ENCODE results near the gene EML6. TPM values are rescaled to one million over a fixed set of nuclear protein-coding genes. Genes with fewer than 3 reads are reported as not detected.

EML6 gene
- total RNA-seq, 2 experiments from 2014 or later = 0.78 to 1.3 TPM

DNA sequence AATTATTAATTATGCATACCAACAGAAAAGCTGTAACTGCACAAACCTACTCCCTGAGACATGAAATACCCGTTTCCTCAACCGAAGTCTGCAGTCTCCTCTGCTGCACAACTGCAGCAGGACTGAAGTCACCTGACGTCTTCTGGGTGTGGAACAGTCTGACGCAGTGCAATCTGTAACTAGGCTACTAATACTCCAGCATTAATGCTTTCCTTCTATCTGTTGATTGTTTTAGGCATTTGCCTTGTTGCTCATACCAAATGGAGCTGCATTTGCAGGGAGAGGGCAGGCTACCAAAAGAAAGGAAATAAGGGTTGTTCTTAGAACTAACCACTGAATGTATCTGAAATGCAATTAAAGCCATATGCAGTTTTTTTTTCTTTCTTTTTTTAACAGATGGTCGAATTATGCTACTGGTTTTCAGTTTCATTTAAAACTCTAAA lies 286.7 kb downstream of the EML6 start:
- no peaks in the 10 kb centered on the region for H3K27me3 Mint-ChIP-seq (ENCODE audit: low read depth)
- ChIA-PET POLR2A (no interaction called here), CTCF (interaction anchor here (0.7 to 6.8 kb wide), 6 partner anchors 39 to 167 kb away, joined by 3 to 43 read pairs (median 6); partner anchors contain the start of gene RTN4)
- ATAC-seq (peak; percentile 98), DNase-seq (peak; percentile 66)
- peak overlapping the region; percentile 90 for H3K27ac Mint-ChIP-seq
- H3K36me3 Mint-ChIP-seq (ENCODE audit: low read depth) = peaks cover 3% of the 10 kb centered on the region
- H3K4me3 Mint-ChIP-seq = peak overlapping the region; percentile 84
- H3K9me3 Mint-ChIP-seq (ENCODE audit: insufficient read depth) = no peaks in the 10 kb centered on the region
- peaks cover 56% of the 10 kb centered on the region for H3K4me1 Mint-ChIP-seq (ENCODE audit: low read depth)

DNA sequence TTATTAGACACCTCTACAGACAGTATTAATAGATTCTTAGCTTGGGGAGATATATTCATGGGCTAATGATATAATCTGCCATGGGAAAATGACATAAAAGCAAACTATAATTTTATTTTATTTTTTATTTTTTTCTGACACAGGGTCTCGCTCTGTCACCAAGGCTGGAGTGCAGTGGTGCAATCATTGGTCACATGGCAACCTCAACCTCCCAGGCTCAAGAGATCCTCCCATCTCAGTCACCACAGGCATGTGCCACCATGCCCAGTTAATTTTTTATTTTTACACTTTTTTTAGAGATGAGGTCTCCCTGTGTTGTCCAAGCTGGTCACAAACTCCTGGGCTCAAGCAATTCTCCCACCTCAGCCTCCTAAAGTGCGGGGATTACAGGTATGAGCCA lies 287.5 kb downstream of the EML6 start:
- H3K36me3 Mint-ChIP-seq (ENCODE audit: low read depth) = peaks cover 5% of the 10 kb centered on the region
- H3K27ac Mint-ChIP-seq = no peak overlapping the region
- DNase-seq (no peak), ATAC-seq (no peak)
- POLR2A ChIA-PET = interaction anchor here (1.1 kb wide), 1 partner anchor 37 kb away, joined by 3 read pairs; no protein-coding TSS in a partner anchor
- CTCF ChIA-PET = interaction anchor here (0.7 to 6.8 kb wide), 6 partner anchors 38 to 172 kb away, joined by 3 to 43 read pairs (median 6); partner anchors contain the start of gene RTN4
- no peaks in the 10 kb centered on the region for H3K27me3 Mint-ChIP-seq (ENCODE audit: low read depth)
- H3K4me3 Mint-ChIP-seq = no peak overlapping the region
- peaks cover 55% of the 10 kb centered on the region for H3K4me1 Mint-ChIP-seq (ENCODE audit: low read depth)
- H3K9me3 Mint-ChIP-seq (ENCODE audit: insufficient read depth) = no peaks in the 10 kb centered on the region

DNA sequence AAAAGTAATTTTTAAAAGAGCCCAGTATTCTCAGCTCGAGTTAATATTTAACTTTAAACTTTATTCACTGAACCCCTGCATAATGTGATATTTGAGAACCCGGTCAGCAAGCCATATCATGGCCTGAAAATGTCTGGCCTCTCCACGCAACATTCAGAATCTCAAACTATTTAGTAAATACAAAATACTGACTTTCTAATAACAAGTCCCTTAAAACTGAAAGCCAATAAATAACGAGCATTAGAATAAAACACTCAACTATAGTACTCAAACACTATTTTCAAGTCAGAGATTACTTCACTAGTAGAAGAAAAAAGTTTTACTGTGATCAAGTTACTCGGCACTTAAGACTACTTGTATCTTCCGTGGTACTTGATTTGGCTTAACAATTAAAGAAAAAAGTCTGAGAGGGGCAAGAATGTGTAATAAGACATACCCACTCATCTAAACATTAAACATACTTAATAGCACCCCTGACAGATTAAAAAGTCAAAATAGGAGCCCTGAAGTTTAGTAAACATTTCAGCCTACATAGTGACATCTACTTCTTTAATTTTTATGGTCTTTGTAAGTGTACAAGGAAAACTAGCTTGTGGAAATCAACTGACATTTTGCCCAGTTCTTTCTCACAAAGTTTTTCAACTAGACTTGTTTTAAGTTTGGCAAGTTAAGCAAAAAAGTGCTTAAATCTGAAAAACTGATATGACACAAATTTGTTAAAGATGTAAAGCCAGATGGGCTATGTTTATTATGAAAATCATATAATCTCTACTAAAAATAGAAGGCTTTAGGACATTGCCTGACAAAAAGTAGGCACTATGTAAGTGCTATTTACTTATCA lies 288.6 kb downstream of the EML6 start:
- DNase-seq (no peak), ATAC-seq (no peak)
- Mint-ChIP-seq H3K27ac (no peak overlapping the region), H3K36me3 (ENCODE audit: low read depth) (peaks cover 5% of the 10 kb centered on the region), H3K27me3 (ENCODE audit: low read depth) (no peaks in the 10 kb centered on the region), H3K4me3 (no peak overlapping the region), H3K4me1 (ENCODE audit: low read depth) (peaks cover 43% of the 10 kb centered on the region), H3K9me3 (ENCODE audit: insufficient read depth) (no peaks in the 10 kb centered on the region)
- ChIA-PET POLR2A (no interaction called here), CTCF (interaction anchor here (0.5 to 6.8 kb wide), 10 partner anchors 10 to 251 kb away, joined by 3 to 43 read pairs (median 5); partner anchors contain the start of gene RTN4)

DNA sequence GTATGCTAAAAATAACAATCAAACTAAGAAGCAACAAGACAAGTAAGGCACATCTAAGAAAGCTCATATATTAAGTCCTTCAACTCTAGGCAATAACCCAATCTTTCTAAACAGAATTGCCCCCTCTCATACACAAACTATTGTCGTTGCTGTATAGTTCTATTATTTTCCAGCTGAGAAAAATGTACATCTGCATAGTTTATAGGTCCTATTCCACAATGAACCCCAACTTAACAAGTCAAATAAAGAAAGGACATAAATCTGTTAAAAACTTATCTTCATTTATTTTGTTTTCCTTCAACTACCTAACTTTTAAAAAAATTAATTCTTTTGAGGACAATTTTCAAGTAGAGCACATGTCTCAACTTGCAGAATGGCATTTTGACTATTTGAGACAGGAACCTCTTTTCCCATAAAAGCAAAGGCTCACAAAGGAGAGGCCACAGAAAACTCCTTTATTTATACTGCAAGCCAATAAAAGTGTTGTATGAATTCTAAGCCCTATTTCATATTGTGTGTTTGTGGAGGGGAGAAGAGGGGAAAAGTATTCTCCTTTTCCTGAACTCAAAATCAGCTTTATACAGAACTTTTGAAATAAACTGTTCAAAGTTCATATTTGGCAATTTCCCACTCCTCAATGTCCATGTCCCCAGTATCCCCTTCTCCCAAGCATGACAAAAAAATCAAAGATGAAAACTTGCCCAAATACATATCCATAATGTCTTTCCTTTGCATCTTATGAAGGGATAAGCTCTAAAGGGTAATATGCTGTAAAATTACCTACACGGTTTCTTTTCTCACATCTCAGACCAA lies 289.4 kb downstream of the EML6 start:
- peaks cover 4% of the 10 kb centered on the region for H3K36me3 Mint-ChIP-seq (ENCODE audit: low read depth)
- peaks cover 35% of the 10 kb centered on the region for H3K4me1 Mint-ChIP-seq (ENCODE audit: low read depth)
- ChIA-PET CTCF (interaction anchor here (0.6 to 6.8 kb wide), 15 partner anchors 9 to 346 kb away, joined by 3 to 43 read pairs (median 6); partner anchors contain the start of gene RTN4), POLR2A (interaction anchor here (1.5 kb wide), 1 partner anchor 37 kb away, joined by 4 read pairs; the partner anchor contains the start of gene RTN4)
- DNase-seq (no peak), ATAC-seq (no peak)
- no peaks in the 10 kb centered on the region for H3K27me3 Mint-ChIP-seq (ENCODE audit: low read depth)
- no peak overlapping the region for H3K4me3 Mint-ChIP-seq
- no peaks in the 10 kb centered on the region for H3K9me3 Mint-ChIP-seq (ENCODE audit: insufficient read depth)
- no peak overlapping the region for H3K27ac Mint-ChIP-seq

DNA sequence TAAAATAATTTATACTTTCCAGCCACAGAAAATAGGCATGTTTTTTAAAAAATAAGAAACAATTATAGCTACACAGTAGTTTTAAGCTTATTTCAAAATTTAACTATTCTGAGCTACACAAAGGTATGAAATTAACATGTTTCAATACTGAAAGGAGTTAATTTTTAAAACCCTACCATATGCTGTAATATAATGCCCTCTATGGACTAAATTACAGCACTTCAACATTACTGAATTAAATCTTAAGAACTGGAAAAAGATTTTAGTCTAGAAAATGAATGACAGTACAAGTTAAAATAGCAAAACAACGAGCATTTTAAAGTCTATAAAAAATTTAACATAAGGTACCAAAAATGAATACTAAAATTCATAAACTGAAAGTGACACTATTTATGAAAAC lies 290.5 kb downstream of the EML6 start:
- Mint-ChIP-seq H3K27me3 (ENCODE audit: low read depth) (no peaks in the 10 kb centered on the region), H3K36me3 (ENCODE audit: low read depth) (peaks cover 5% of the 10 kb centered on the region), H3K4me3 (no peak overlapping the region), H3K27ac (no peak overlapping the region), H3K4me1 (ENCODE audit: low read depth) (peaks cover 35% of the 10 kb centered on the region), H3K9me3 (ENCODE audit: insufficient read depth) (no peaks in the 10 kb centered on the region)
- DNase-seq (no peak), ATAC-seq (no peak)
- ChIA-PET POLR2A (interaction anchor here (1.5 kb wide), 1 partner anchor 36 kb away, joined by 4 read pairs; the partner anchor contains the start of gene RTN4), CTCF (interaction anchor here (0.6 to 6.8 kb wide), 11 partner anchors 11 to 347 kb away, joined by 3 to 43 read pairs (median 7); partner anchors contain the start of gene RTN4)

DNA sequence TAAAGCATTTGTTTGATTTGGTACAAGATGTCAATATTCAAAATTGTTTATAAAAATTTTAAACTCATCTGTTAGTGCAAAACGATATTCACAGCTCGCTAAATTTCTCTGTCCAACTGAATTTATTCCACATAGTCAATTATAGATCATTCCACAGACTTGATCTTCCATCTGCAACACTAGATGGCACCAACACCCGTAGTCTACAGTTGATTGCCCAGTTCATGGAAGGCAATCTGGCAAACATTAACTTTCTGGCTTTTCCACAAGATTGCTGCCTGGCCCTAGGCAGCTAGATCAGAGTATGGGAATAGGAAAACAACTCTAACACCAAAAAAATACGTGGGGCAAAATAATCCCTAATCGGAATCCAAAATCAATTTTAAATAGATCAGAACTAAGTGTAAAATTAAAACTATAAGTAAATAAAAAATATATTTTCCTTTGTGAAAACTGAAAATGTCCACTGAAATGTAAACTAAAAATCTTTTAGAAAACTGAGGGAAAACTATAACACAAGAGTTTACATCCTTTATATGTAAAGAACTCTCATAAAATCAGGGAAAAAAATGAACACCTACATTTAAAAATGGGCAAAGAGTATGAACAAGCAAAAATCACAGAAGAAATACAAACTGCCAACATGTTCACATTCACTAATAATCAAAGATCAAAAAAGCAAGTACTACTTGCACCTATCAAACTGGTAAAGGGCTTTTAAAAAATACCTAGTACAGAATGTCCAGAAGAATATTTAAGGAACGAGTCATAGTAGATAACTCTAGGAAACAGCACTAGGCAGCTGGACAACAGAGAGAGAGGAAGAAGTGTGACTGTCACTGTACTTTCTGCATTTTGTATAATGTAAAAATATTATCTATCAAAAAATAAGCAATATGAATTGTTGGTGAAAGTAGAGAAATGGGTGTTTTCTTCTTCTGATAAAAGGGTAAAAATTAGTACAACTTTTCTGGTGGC lies 291.8 kb downstream of the EML6 start:
- ChIA-PET CTCF (interaction anchor here (0.6 to 6.8 kb wide), 14 partner anchors 9 to 162 kb away, joined by 3 to 43 read pairs (median 3); partner anchors contain the start of gene RTN4), POLR2A (interaction anchor here (0.6 kb wide), 1 partner anchor 246 kb away, joined by 3 read pairs; no protein-coding TSS in a partner anchor)
- no peaks in the 10 kb centered on the region for H3K27me3 Mint-ChIP-seq (ENCODE audit: low read depth)
- no peak for ATAC-seq
- H3K4me3 Mint-ChIP-seq = no peak overlapping the region
- no peaks in the 10 kb centered on the region for H3K9me3 Mint-ChIP-seq (ENCODE audit: insufficient read depth)
- DNase-seq = peak; percentile 49
- peaks cover 31% of the 10 kb centered on the region for H3K4me1 Mint-ChIP-seq (ENCODE audit: low read depth)
- no peak overlapping the region for H3K27ac Mint-ChIP-seq
- peaks cover 14% of the 10 kb centered on the region for H3K36me3 Mint-ChIP-seq (ENCODE audit: low read depth)

DNA sequence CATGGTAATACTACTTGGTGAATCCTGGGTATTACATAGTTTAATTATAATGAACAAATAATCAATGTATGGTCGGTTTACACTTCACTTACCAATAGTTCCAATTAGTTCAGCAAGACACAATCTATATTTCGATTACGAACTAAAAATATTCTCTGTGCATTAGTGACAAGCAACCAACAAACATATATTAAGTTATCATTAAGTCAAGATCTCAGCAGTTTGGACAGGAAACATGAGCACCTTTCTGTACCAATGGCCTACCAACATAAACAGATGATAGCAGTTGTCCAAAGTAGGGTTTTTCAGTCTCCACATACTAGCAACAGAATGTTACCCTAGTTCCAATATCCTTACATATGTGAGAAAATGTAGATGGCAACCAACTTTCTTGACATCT lies 294.0 kb downstream of the EML6 start:
- ATAC-seq = no peak
- H3K4me1 Mint-ChIP-seq (ENCODE audit: low read depth) = peaks cover 13% of the 10 kb centered on the region
- H3K36me3 Mint-ChIP-seq (ENCODE audit: low read depth) = peaks cover 16% of the 10 kb centered on the region
- H3K27me3 Mint-ChIP-seq (ENCODE audit: low read depth) = no peaks in the 10 kb centered on the region
- no peak overlapping the region for H3K4me3 Mint-ChIP-seq
- no peaks in the 10 kb centered on the region for H3K9me3 Mint-ChIP-seq (ENCODE audit: insufficient read depth)
- no peak overlapping the region for H3K27ac Mint-ChIP-seq
- POLR2A ChIA-PET = no interaction called here
- no peak for DNase-seq
- CTCF ChIA-PET = interaction anchor here (0.8 to 6.7 kb wide), 3 partner anchors 150 to 157 kb away, joined by 4 to 40 read pairs (median 5); no protein-coding TSS in a partner anchor

DNA sequence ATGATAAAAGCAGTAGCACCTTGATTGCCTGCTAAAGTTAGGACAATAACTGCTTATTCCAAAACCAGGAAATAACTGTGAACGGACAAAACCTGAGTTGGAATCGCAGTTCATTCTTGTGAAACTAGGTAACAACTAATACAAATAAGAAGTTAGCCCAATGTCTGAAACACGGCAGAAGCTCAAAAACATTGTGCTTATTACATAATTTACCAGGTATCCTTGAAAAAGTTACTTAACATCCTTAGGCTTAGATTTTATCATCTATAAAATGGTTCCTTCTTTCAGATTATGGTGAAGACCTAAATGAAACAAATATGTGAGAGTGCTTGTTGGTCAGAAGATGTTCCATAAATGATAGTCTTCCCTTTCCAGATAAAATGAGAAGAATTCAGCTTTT lies 294.4 kb downstream of the EML6 start:
- no peaks in the 10 kb centered on the region for H3K27me3 Mint-ChIP-seq (ENCODE audit: low read depth)
- no peak for DNase-seq
- CTCF ChIA-PET = interaction anchor here (6.7 kb wide), 1 partner anchor 157 kb away, joined by 40 read pairs; no protein-coding TSS in a partner anchor
- H3K9me3 Mint-ChIP-seq (ENCODE audit: insufficient read depth) = no peaks in the 10 kb centered on the region
- POLR2A ChIA-PET = no interaction called here
- no peak for ATAC-seq
- peaks cover 11% of the 10 kb centered on the region for H3K4me1 Mint-ChIP-seq (ENCODE audit: low read depth)
- no peak overlapping the region for H3K27ac Mint-ChIP-seq
- H3K36me3 Mint-ChIP-seq (ENCODE audit: low read depth) = peaks cover 16% of the 10 kb centered on the region
- H3K4me3 Mint-ChIP-seq = no peak overlapping the region

DNA sequence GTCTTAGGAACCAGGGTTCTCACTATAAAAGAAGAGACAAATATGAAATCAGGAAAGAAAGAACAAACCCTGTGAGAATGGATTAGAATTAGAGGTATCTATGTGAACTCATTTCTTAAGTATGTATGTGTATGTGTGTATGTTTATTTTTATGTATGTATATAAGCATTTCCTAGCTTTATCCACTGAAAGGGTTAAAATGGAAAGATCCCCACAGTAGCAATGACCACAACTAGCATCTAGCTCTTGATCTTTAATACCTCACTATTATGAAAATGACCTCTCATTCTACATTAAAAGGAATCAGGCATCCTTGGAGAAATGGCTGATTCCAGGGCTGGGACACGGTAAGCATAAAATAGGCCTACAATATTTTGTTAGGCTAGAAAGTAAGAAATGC lies 295.2 kb downstream of the EML6 start:
- no peak overlapping the region for H3K4me3 Mint-ChIP-seq
- H3K36me3 Mint-ChIP-seq (ENCODE audit: low read depth) = peaks cover 16% of the 10 kb centered on the region
- peaks cover 7% of the 10 kb centered on the region for H3K4me1 Mint-ChIP-seq (ENCODE audit: low read depth)
- CTCF ChIA-PET = interaction anchor here (1.2 to 6.7 kb wide), 2 partner anchors 150 to 156 kb away, joined by 3 to 40 read pairs; no protein-coding TSS in a partner anchor
- DNase-seq = no peak
- H3K27me3 Mint-ChIP-seq (ENCODE audit: low read depth) = no peaks in the 10 kb centered on the region
- no peak for ATAC-seq
- no peak overlapping the region for H3K27ac Mint-ChIP-seq
- POLR2A ChIA-PET = no interaction called here
- H3K9me3 Mint-ChIP-seq (ENCODE audit: insufficient read depth) = no peaks in the 10 kb centered on the region

DNA sequence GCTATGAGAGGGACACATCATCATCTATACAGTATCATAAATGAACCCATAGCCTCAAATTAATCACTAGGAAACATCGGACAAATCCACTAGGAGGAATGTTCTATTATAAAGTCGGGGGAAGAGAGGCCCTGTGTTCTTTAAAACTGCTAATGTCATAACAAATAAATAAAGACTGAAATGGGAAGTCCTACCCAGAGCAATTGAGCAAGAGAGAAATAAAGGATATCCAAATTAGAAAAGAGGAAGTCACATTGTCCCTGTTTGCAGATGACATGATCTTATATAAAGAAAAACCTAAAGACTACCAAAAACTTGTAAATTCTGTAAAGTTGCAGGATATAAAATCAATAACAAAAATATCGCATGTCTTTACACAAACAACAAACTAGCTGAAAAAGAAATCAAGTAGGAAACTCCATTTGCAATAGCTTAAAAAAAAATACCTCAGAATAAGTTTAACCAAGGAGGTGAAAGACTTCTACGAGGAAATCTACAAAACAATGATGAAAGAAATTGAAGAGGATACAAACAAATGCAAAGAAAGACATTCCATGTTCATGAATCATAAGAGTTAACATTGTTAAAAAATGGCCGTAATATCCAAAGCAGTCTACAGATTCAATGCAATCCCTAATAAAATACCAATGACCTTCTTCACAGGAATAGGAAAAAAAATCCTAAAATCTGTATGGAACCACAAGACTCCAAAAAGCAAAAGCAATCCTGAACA lies 296.2 kb downstream of the EML6 start:
- Mint-ChIP-seq H3K36me3 (ENCODE audit: low read depth) (peaks cover 16% of the 10 kb centered on the region), H3K27me3 (ENCODE audit: low read depth) (no peaks in the 10 kb centered on the region), H3K27ac (no peak overlapping the region), H3K4me1 (ENCODE audit: low read depth) (peaks cover 6% of the 10 kb centered on the region), H3K9me3 (ENCODE audit: insufficient read depth) (no peaks in the 10 kb centered on the region), H3K4me3 (no peak overlapping the region)
- ChIA-PET POLR2A (no interaction called here), CTCF (interaction anchor here (1.2 to 6.7 kb wide), 2 partner anchors 149 to 155 kb away, joined by 3 to 40 read pairs; no protein-coding TSS in a partner anchor)
- DNase-seq (no peak), ATAC-seq (no peak)

All from activated CD8-positive, alpha-beta T cell treated with anti-CD3 and anti-CD28 coated beads, Interleukin-2, amount 10 ng/mL, durations not matched to agents 7 days and 5 days (primary cell).